GM23248 (cell line): ENCODE results near the gene SPOCD1.

ENCODE experiments used
- EZH2 ChIP-seq: fragments of 200-600 bp; sonication (generic); IDR thresholded peaks from 2 replicates; pipeline ENCODE4 v1.6.1; 2018; ENCODE audit warnings: antibody characterized with exemption, mild to moderate bottlenecking; ENCODE audit not compliant: insufficient read depth, poor library complexity, severe bottlenecking
- EZH2phosphoT487 ChIP-seq: fragments of 200-600 bp; sonication (generic); IDR thresholded peaks from 2 replicates; pipeline ENCODE4 v1.6.1; 2018; ENCODE audit warnings: antibody characterized with exemption, moderate library complexity, mild to moderate bottlenecking, low read depth; ENCODE audit not compliant: insufficient read depth

DNA sequence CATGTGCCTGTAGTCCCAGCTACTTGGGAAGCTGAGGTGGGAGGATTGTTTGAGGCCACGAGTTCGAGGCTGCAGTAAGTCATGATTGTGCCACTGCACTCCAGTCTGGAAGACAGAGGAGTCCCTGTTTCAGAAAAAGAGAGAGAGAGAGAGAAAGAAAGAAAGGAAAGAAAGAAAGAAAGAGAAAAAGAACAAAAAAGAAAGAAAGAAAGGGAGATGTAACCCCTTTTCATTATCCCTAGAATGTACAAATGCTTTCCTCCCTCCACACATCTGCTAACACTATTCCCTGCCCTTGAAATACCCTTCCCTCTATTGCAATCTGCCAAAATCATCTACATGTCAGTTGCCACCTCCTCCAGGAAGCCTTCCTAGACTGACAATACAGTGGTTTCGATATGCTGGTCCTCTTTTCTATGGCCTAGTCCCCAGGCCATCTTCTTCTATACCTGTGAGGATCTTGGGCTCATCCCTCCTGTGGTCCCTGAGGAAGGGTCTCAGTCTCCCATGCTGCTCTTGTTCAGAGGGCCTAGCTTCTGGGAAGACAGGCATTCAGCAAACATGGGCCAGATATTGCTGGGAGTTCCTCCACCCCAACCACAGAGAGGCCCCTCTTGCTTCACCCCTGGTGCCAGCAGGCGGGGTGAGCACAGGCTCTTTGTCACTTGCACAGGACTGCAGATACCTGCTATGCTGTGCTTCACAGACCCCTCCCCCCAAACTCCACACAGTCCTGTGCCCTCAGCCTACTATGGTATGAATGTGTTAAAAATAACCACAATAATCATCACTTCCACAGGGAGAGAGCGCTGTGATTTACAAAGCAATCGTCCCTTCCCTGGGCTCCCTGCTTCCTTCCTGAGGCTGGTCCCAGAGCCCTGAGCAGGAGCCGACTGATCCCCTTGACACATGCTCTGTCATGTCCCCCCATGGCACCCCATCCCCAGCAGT lies 65.8 kb downstream of the SPOCD1 start:
- TF ChIP-seq EZH2 (no peak), EZH2phosphoT487 (no peak)
